Activated B cell treated with CpG ODN at 0.5 μM for 24 hours (primary cell): ENCODE results near the gene ADAM22. TPM values are rescaled to one million over a fixed set of nuclear protein-coding genes. Genes with fewer than 3 reads are reported as not detected.
"Not testable (repeated sequence)": the region's sequence is repeated elsewhere in the genome, so short reads cannot be mapped to it uniquely, and the experiment has no call there.

ENCODE experiments used
- ATAC-seq: fragments of 200-7000 bp; cut with Tn5 transposase; one replicate; pipeline ENCODE4 v1.10.0; 2021; ENCODE audit warnings: low read depth, mild to moderate bottlenecking, moderate library complexity
- CTCF ChIA-PET: fragments of 350-600 bp; sonication (Branson Sonifier 250); formaldehyde crosslinking; loops from one replicate; lab custom pipeline; 2021; ENCODE audit warnings: antibody characterized with exemption; lab: Charles Lee
- POLR2A ChIA-PET: fragments of 350-600 bp; sonication (Branson Sonifier 250); formaldehyde crosslinking; loops from one replicate; lab custom pipeline; 2021; ENCODE audit warnings: antibody characterized with exemption; lab: Charles Lee
- DNase-seq: peaks from one replicate; pipeline ENCODE4 v3.0.0; 2022
- H3K27ac Mint-ChIP-seq: one replicate; pipeline ENCODE4 v1.8.0; 2020; ENCODE audit warnings: mixed read lengths
- H3K27me3 Mint-ChIP-seq: one replicate; pipeline ENCODE4 v1.8.0; 2021; ENCODE audit warnings: mixed read lengths
- H3K36me3 Mint-ChIP-seq: one replicate; pipeline ENCODE4 v1.8.0; 2021; ENCODE audit warnings: low read depth, mixed read lengths
- H3K4me1 Mint-ChIP-seq: one replicate; pipeline ENCODE4 v1.8.0; 2021; ENCODE audit warnings: mixed read lengths
- H3K4me3 Mint-ChIP-seq: one replicate; pipeline ENCODE4 v1.8.0; 2020; ENCODE audit warnings: mild to moderate bottlenecking, mixed read lengths
- H3K9me3 Mint-ChIP-seq: one replicate; pipeline ENCODE4 v1.8.0; 2020; ENCODE audit warnings: mixed read lengths
- intact Hi-C: fragments of 100-400 bp; cut with micrococcal nuclease; formaldehyde crosslinking; loops from one replicate; pipeline ENCODE4 v1.15.1; 2024
- total RNA-seq: library from RNA; stranded (reverse); gene quantifications from 2 replicates; pipeline ENCODE4 v1.2.3, GENCODE V29; 2022
- TF ChIP-seq, protein P1 (sequence below): fragments of 200-600 bp; IDR thresholded peaks from one replicate; pipeline ENCODE4 v1.8.0; 2022; ENCODE audit warnings: antibody characterized with exemption, mild to moderate bottlenecking

ADAM22 gene
- total RNA-seq, 1 donor from 2014 or later: 0.71 TPM

- no peak overlapping the region for H3K4me3 Mint-ChIP-seq
- no peaks in the 10 kb centered on the region for H3K27me3 Mint-ChIP-seq
- ChIA-PET POLR2A (no interaction called here), CTCF (interaction anchor here (1.0 kb wide), 1 partner anchor 14 kb away, joined by 3 read pairs; no protein-coding TSS in a partner anchor)
- DNase-seq (no peak), ATAC-seq (no peak)
- peaks cover 6% of the 10 kb centered on the region for H3K9me3 Mint-ChIP-seq
- H3K36me3 Mint-ChIP-seq: no peaks in the 10 kb centered on the region
- no peaks in the 10 kb centered on the region for H3K4me1 Mint-ChIP-seq
- H3K27ac Mint-ChIP-seq: no peak overlapping the region
- TF ChIP-seq, protein P1, sequence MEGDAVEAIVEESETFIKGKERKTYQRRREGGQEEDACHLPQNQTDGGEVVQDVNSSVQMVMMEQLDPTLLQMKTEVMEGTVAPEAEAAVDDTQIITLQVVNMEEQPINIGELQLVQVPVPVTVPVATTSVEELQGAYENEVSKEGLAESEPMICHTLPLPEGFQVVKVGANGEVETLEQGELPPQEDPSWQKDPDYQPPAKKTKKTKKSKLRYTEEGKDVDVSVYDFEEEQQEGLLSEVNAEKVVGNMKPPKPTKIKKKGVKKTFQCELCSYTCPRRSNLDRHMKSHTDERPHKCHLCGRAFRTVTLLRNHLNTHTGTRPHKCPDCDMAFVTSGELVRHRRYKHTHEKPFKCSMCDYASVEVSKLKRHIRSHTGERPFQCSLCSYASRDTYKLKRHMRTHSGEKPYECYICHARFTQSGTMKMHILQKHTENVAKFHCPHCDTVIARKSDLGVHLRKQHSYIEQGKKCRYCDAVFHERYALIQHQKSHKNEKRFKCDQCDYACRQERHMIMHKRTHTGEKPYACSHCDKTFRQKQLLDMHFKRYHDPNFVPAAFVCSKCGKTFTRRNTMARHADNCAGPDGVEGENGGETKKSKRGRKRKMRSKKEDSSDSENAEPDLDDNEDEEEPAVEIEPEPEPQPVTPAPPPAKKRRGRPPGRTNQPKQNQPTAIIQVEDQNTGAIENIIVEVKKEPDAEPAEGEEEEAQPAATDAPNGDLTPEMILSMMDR: no peak
- intact Hi-C loops: no loop called here
These were observed 219.3 kb downstream of the ADAM22 start for GRCh38 chr7:88153378-88153777.

DNA sequence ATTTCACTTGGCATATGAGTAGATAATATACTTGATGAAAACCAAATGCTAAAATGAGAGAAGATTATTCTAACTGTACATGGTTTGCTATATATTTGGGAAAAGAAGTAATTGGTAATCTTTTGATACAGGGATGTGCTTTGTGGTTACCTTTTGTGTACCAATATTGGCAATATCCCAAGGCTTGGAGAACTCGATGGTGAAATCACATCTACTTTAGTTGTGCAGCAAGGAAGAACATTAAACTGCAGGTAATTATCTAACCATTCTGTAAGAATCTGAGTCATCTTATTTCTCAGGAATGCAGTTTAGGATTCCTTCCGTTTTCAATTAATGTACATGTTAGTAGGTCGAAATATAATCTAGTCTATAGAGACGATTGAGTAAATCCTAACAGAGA lies 221.7 kb downstream of the ADAM22 start:
- Mint-ChIP-seq H3K4me3 (no peak overlapping the region), H3K9me3 (peaks cover 17% of the 10 kb centered on the region), H3K36me3 (no peaks in the 10 kb centered on the region), H3K27ac (no peak overlapping the region), H3K27me3 (no peaks in the 10 kb centered on the region), H3K4me1 (no peaks in the 10 kb centered on the region)
- ATAC-seq: no peak
- POLR2A ChIA-PET: no interaction called here
- TF ChIP-seq, protein P1: no peak
- CTCF ChIA-PET: no interaction called here
- intact Hi-C loops: no loop called here
- no peak for DNase-seq

- ATAC-seq: no peak
- H3K36me3 Mint-ChIP-seq: no peaks in the 10 kb centered on the region
- ChIA-PET POLR2A (no interaction called here), CTCF (no interaction called here)
- TF ChIP-seq, protein P1: no peak
- intact Hi-C loops: no loop called here
- no peak overlapping the region for H3K4me3 Mint-ChIP-seq
- H3K4me1 Mint-ChIP-seq: no peaks in the 10 kb centered on the region
- H3K9me3 Mint-ChIP-seq: peaks cover 17% of the 10 kb centered on the region
- H3K27ac Mint-ChIP-seq: no peak overlapping the region
- DNase-seq: no peak
- H3K27me3 Mint-ChIP-seq: no peaks in the 10 kb centered on the region
These were observed 222.3 kb downstream of the ADAM22 start for GRCh38 chr7:88156356-88156755.

GRCh38 chr7:88159741-88160140 lies 225.7 kb downstream of the ADAM22 start:
- DNase-seq, POLR2A ChIA-PET, ATAC-seq, intact Hi-C loops, H3K27me3 Mint-ChIP-seq, CTCF ChIA-PET, H3K4me3 Mint-ChIP-seq, H3K4me1 Mint-ChIP-seq, H3K36me3 Mint-ChIP-seq, H3K27ac Mint-ChIP-seq: not testable (repeated sequence)
- peaks cover 19% of the 10 kb centered on the region for H3K9me3 Mint-ChIP-seq

DNA sequence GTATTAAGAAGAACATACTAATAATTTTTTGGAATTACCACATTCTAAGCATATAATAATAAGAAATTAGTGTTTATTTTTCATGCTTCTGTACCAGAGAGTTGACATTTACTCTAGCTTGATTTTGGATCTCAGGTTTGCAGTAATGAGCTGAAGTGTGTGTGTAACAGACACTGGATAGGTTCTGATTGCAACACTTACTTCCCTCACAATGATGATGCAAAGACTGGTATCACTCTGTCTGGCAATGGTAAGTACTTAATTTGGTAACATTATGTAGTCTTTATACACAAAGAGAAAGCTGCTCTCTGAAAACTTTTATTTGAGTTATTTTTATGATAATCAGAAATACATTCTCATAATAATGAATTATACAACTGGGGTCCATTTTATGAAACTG lies 231.6 kb downstream of the ADAM22 start:
- H3K36me3 Mint-ChIP-seq: no peaks in the 10 kb centered on the region
- ChIA-PET POLR2A (no interaction called here), CTCF (no interaction called here)
- H3K4me1 Mint-ChIP-seq: no peaks in the 10 kb centered on the region
- DNase-seq (no peak), ATAC-seq (no peak)
- peaks cover 2% of the 10 kb centered on the region for H3K9me3 Mint-ChIP-seq
- intact Hi-C loops: no loop called here
- H3K27ac Mint-ChIP-seq: no peak overlapping the region
- H3K27me3 Mint-ChIP-seq: no peaks in the 10 kb centered on the region
- no peak overlapping the region for H3K4me3 Mint-ChIP-seq
- TF ChIP-seq, protein P1: no peak

DNA sequence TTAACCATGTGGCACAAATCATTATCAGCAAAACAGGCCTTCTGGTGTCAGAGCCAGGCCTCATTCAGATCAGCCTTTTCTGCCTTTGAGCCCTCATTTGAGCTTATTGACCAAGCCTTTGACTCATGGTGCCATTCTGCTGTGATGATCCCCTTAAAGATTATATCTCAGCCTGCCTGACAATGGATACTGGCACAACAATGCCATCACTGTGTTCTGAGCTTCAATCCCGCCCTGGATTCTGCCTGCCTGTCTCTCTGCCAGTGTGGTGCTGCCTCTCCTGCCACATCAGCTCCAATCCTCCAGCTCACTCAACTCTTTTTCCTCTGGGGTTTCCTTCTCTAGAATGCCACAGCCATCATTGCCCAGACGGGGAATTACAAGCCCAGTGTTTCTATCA lies 233.2 kb downstream of the ADAM22 start:
- TF ChIP-seq, protein P1: no peak
- H3K4me1 Mint-ChIP-seq: no peaks in the 10 kb centered on the region
- DNase-seq (no peak), ATAC-seq (no peak)
- H3K4me3 Mint-ChIP-seq: no peak overlapping the region
- no peak overlapping the region for H3K27ac Mint-ChIP-seq
- ChIA-PET CTCF (interaction anchor here (0.9 kb wide), 1 partner anchor 13 kb away, joined by 3 read pairs; no protein-coding TSS in a partner anchor), POLR2A (no interaction called here)
- intact Hi-C loops: no loop called here
- no peaks in the 10 kb centered on the region for H3K27me3 Mint-ChIP-seq
- no peaks in the 10 kb centered on the region for H3K9me3 Mint-ChIP-seq
- no peaks in the 10 kb centered on the region for H3K36me3 Mint-ChIP-seq
